ENCODE measurements around the gene HAUS6.

HAUS6 gene

DNA sequence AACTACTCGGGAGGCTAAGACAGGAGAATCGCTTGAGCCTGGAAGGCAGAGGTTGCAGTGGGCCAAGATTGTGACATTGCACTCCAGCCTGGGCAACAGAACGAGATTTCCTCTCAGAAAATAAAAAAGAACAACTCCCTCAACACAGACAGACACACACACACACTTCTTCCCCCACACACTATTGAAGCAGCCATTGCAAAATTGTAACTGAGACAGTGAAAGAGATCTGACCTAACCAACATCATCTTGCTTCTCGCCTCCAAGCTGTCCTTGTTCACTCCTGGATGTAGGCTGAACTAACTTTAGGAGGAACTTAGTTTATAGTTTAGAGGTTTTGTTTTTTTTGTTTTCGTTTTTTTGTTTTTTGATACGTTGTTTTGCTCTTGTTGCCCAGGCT, 37.6 kb upstream of the HAUS6 start:
- DNase-seq (ENCODE audit: low read depth) = no peak
- in situ Hi-C loops (cut with HindIII; ENCODE audit: low sequenced_read_pairs) = no loop called here
- no peak overlapping the region for H3K4me3 ChIP-seq (ENCODE audit: low read depth, low read length)
- TF ChIP-seq, protein P1, sequence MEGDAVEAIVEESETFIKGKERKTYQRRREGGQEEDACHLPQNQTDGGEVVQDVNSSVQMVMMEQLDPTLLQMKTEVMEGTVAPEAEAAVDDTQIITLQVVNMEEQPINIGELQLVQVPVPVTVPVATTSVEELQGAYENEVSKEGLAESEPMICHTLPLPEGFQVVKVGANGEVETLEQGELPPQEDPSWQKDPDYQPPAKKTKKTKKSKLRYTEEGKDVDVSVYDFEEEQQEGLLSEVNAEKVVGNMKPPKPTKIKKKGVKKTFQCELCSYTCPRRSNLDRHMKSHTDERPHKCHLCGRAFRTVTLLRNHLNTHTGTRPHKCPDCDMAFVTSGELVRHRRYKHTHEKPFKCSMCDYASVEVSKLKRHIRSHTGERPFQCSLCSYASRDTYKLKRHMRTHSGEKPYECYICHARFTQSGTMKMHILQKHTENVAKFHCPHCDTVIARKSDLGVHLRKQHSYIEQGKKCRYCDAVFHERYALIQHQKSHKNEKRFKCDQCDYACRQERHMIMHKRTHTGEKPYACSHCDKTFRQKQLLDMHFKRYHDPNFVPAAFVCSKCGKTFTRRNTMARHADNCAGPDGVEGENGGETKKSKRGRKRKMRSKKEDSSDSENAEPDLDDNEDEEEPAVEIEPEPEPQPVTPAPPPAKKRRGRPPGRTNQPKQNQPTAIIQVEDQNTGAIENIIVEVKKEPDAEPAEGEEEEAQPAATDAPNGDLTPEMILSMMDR (IDR thresholded peaks at IDR 0.05; ENCODE audit: low read depth, low read length, missing control alignments) = no peak

DNA sequence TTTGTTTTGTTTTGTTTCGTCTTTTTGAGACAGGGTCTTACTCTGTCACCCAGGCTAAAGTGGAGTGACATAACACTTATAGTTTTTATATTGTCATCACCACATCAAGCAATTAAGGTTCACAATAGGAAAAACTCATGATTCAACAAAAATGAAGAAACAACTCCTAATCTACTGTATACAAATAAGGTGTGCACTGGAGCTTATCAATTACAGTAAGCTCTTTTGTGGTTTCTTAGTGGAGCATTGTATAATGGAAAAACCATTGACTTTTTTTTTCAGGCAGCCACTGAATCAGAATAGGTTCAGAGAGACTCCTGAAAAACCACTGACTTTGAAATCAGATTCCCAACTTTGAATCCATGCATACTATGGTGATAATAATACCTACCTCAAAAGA, 35.4 kb upstream of the HAUS6 start:
- DNase-seq (ENCODE audit: low read depth) = no peak
- in situ Hi-C loops (cut with HindIII; ENCODE audit: low sequenced_read_pairs) = no loop called here
- TF ChIP-seq, protein P1 (IDR thresholded peaks at IDR 0.05; ENCODE audit: low read depth, low read length, missing control alignments) = no peak

DNA sequence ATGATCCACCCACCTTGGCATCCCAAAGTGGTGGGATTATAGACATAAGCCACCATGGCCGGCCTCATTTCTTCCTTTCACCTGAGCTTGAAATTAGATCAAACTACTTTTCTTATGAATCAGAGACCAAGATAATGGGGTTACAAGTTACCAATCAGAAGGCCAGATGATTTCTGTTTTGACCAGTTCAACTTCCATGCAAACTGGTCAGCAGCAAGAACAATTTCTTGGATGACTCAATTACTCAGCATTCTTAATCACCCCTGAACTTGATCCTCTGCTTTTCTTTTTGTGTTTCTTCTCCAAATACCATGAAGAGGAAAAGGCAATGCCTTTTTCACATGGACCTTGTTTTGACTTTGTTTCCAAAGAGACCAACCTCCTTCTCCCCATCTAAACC, 34.6 kb upstream of the HAUS6 start:
- no peak overlapping the region for H3K4me3 ChIP-seq (ENCODE audit: low read depth, low read length)
- TF ChIP-seq, protein P1 (IDR thresholded peaks at IDR 0.05; ENCODE audit: low read depth, low read length, missing control alignments) = no peak
- DNase-seq (ENCODE audit: low read depth) = no peak
- in situ Hi-C loops (cut with HindIII; ENCODE audit: low sequenced_read_pairs) = no loop called here

More for the DNA sequence above, 35.4 kb upstream of the HAUS6 start:
- no peak overlapping the region for H3K4me3 ChIP-seq (ENCODE audit: low read depth, low read length)

DNA sequence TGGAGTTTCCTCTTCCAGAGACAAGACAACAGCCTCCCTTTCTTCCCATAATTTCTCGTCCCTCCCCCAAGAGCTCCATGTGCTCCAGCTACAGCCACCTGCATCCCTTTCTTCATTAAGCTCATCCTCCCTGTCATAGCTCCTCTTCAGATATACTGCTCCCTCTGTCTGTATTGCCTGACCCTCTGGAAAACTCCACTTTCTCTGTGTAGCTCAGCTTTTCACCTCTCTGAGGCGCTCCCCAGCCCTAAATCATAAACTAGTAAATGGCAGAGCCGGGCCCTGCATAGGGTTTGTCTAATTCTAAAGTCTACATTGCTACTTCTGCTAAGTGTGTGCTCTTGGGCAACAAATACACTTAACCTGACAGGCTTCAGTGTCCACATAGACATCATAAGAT, 33.4 kb upstream of the HAUS6 start:
- H3K4me3 ChIP-seq (ENCODE audit: low read depth, low read length) = no peak overlapping the region
- TF ChIP-seq, protein P1 (IDR thresholded peaks at IDR 0.05; ENCODE audit: low read depth, low read length, missing control alignments) = no peak
- DNase-seq (ENCODE audit: low read depth) = no peak
- in situ Hi-C loops (cut with HindIII; ENCODE audit: low sequenced_read_pairs) = no loop called here

DNA sequence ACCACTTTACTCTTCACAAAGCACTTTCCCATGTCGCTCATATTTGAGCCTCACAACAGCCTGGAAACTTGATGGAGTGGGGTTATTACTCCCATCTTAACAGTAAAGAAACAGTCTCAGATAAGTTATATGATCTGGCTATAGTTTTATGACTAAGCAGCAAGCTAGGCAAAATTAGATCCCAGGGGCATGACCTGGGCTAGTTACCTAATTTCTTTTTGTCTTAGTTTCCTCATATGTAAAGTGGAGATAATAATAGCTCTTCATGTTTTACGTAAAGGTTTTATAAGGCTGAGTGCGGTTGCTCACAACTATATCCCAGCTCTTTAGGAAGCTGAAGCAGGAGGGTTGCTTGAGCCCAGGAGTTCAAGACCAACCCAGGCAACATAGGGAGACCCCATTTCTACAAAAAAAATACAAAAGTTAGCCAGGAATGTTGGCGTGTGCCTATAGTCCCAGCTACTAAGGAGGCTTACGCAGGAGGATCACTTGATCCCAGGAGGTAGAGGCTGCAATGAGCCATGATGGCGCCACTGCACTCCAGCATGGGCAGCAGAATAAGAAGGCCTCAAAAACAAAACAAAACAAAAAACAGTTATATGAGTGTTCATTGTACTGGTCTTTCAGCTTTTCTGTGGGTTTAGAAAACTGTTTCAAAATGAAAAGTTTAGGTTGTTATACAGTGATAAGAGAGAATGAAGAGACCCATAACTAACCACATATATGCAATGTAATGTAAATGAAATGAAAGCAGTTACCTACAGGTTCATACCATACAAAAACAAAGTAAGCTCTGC, 31.0 kb upstream of the HAUS6 start:
- TF ChIP-seq, protein P1 (IDR thresholded peaks at IDR 0.05; ENCODE audit: low read depth, low read length, missing control alignments) = no peak
- in situ Hi-C loops (cut with HindIII; ENCODE audit: low sequenced_read_pairs) = no loop called here
- H3K4me3 ChIP-seq (ENCODE audit: low read depth, low read length) = no peak overlapping the region
- no peak for DNase-seq (ENCODE audit: low read depth)

DNA sequence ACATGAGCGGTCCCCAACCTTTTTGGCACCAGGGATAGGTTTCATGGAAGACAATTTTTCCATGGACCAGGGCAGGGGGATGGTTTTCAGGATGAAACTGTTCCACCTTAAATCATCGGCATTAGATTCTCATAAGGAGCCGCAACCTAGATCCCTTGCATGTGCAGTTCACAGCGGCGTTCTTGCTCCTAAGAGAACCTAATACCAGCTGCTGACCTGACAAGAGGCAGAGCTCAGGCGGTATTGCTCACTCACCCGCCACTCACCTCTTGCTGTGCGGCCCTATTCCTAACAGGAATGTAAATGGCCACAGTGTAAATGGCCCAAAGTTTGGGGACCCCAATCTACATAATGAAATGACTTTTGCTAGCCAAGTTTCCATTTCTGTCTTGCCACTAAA, 27.7 kb upstream of the HAUS6 start:
- in situ Hi-C loops (cut with HindIII; ENCODE audit: low sequenced_read_pairs) = no loop called here
- H3K4me3 ChIP-seq (ENCODE audit: low read depth, low read length) = no peak overlapping the region
- TF ChIP-seq, protein P1 (IDR thresholded peaks at IDR 0.05; ENCODE audit: low read depth, low read length, missing control alignments) = no peak
- no peak for DNase-seq (ENCODE audit: low read depth)
